ENCODE measurements around the gene HIVEP3.

DNA sequence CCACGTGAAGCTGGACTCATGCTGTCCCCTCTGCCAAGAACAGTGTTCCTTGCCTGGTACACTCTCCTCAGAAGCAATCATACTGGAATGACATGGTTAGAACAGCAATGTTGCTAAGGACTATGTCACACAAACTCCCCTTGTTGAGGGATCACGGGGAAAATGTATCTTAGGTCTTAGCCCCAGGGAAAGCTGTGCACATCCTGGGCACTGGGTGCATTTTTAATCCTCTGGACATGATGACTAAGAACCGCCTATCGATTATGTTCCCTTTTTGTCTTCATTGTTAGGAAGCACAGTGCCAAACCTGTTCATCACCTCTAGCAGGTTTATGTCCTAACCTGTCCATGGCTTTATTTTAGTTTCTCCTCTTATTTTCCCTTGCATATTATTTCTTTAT is 115.1 kb downstream of the HIVEP3 start:
- TF ChIP-seq, protein P1, sequence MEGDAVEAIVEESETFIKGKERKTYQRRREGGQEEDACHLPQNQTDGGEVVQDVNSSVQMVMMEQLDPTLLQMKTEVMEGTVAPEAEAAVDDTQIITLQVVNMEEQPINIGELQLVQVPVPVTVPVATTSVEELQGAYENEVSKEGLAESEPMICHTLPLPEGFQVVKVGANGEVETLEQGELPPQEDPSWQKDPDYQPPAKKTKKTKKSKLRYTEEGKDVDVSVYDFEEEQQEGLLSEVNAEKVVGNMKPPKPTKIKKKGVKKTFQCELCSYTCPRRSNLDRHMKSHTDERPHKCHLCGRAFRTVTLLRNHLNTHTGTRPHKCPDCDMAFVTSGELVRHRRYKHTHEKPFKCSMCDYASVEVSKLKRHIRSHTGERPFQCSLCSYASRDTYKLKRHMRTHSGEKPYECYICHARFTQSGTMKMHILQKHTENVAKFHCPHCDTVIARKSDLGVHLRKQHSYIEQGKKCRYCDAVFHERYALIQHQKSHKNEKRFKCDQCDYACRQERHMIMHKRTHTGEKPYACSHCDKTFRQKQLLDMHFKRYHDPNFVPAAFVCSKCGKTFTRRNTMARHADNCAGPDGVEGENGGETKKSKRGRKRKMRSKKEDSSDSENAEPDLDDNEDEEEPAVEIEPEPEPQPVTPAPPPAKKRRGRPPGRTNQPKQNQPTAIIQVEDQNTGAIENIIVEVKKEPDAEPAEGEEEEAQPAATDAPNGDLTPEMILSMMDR (IDR thresholded peaks at IDR 0.05): no peak
- no peak for TF ChIP-seq POLR2A (IDR thresholded peaks at IDR 0.05)

All from lower leg skin (tissue), 3 donors.